ENCODE measurements around the gene KCNA10.

- TF ChIP-seq, protein P1, sequence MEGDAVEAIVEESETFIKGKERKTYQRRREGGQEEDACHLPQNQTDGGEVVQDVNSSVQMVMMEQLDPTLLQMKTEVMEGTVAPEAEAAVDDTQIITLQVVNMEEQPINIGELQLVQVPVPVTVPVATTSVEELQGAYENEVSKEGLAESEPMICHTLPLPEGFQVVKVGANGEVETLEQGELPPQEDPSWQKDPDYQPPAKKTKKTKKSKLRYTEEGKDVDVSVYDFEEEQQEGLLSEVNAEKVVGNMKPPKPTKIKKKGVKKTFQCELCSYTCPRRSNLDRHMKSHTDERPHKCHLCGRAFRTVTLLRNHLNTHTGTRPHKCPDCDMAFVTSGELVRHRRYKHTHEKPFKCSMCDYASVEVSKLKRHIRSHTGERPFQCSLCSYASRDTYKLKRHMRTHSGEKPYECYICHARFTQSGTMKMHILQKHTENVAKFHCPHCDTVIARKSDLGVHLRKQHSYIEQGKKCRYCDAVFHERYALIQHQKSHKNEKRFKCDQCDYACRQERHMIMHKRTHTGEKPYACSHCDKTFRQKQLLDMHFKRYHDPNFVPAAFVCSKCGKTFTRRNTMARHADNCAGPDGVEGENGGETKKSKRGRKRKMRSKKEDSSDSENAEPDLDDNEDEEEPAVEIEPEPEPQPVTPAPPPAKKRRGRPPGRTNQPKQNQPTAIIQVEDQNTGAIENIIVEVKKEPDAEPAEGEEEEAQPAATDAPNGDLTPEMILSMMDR (IDR thresholded peaks at IDR 0.05), result no peak
- no peak for TF ChIP-seq POLR2A (IDR thresholded peaks at IDR 0.05)
These were observed 38.5 kb upstream of the KCNA10 start for GRCh38 chr1:110557481-110557880.

All from prostate gland (tissue), 2 donors.